GM04504 (cell line): ENCODE results near the gene GPS1.

Experiments
- DNase-seq: peaks from one replicate; pipeline ENCODE4 v3.0.0-alpha.2; 2012; ENCODE audit warnings: low read depth

Gene GPS1

DNA sequence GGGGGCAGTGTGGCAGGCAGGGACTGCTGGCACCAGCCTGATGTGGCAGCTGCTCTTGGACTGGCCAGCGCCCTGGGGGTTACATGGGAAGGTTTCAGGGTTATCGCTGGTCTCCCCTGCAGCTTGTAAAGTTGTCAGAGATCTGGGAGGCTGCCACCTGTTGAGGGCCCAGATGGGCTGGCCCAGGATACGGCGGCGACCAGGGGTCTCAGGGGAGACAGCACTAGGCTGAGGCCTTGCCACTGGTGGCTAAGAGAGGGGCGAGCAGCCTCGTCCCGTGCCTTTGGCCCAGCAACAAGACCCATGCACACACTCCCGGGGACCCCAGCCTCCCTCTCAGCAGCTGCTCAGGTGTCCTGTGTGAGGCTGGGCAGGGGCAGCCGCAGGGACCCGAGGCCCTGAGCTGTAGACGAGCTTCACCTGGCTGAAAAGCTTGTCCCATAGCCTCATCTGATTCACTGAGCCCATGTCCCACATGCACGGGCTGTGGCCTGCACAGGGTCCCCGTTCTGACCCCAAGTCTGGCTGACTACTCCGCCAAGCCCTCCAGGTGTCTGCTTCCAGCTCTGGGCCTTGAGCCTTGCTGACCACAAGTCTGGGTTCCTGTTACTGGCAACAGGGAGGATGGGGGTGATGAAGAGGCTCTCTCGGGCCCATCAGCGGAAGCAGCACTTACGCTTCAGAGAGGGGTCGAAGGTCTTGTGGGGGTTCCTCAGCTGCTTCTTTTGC lies 7.7 kb downstream of the GPS1 start:
- DNase-seq: no peak

DNA sequence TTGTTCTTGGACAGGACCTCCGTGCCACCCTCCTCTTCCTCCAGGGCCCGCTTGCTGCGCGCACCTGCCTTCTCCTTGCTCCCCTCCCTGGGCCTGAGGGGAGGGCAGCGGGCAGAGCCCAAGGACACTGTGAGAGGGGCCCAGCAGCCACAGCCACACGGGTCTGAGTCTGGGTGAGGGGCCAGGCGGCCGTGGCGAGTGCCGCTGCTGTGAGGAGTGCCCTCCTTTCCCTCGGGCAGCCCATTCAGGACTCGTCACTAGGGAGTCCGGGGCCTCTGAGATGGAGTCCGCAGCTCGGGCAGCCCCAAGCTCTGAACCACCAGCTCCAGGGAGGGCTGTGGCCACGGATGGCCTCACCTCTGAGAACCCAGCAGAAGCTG lies 8.3 kb downstream of the GPS1 start:
- DNase-seq: no peak

- DNase-seq: no peak
Observed at GRCh38 chr17:82060614-82061013, 8.9 kb downstream of the GPS1 start.

GRCh38 chr17:82061047-82061925 lies 9.6 kb downstream of the GPS1 start:
- DNase-seq: no peak

- DNase-seq: no peak
Observed at GRCh38 chr17:82062076-82062983, 10.6 kb downstream of the GPS1 start.

- no peak for DNase-seq
Observed at GRCh38 chr17:82062984-82063368, 11.3 kb downstream of the GPS1 start.

DNA sequence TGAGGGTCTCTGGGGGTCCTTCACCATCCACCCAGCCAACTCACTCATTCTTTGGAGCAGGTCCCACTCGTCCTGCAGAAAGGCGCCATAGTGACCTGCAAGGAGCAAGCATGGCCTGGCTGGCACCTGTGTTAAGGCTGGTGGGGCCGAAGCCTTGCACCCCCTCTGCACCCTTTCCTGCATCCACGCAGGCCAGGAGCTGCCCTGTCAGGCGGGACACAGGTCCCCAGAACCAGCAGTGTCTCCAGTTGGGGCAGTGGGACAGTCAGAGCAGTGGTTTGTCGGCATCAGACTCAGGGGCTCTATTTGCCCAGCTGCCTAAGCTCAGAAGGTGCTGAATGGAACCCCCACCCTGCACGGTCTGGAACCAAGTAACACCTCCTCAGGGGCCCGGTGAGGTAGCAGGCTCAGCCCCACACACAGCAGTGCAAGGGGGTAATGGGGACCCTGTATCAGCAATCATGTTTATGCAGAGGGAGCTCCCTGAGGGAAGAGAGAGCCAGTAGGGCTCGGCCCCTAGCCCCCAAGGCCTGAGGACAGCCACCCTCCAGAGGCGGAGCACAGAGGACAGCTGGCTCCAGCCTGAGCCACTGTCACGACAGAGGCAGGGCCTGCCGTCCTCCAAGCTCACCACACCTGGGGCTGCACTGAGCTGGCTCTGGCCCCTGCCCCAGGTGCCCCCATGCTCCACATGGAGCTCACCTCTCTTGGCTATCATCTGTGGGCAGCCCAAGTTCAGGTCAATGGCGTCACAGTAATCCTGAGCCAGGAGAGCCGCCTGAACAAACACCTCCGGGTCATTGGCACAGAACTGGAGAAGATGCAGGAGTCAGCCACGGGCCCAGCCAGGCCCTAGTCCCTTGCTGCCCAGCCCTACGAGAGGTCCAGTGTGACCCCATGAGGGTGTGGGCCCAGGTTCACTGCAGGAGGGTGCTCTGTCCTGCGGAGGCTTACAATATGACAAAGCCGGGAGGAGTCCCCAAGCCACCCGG lies 12.0 kb downstream of the GPS1 start:
- DNase-seq: no peak

- no peak for DNase-seq
Observed at GRCh38 chr17:82064433-82065192, 12.9 kb downstream of the GPS1 start.

DNA sequence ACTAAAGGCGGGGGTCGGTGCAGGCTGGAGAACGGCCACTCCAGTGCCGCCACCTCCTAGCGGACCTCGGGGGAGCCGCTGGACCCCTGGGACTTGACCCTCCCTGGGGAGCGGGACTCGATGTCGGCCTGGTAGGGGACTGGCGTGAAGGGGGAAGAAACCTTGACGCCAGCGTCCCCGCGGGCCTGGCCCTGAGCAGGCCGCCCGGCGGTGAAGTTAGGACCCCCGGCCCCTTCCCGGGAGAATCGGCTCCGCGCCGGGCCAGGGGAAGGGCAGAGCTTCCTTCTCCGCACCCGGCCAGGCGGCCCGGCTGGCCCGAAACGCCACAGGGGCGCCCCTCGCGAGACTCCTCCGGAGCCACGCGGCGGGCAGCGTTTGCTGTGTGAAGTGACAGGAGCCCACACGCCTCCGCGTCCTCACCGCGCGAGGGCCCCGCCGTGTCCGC lies 13.5 kb downstream of the GPS1 start:
- DNase-seq: no peak

GRCh38 chr17:82065638-82066303 lies 14.1 kb downstream of the GPS1 start, which contains the start of gene DUS1L:
DUS1L (minus strand) TSS chr17:82065804; CDS start chr17:82065059, 745 bp downstream.
- DNase-seq: peak; percentile 29

DNA sequence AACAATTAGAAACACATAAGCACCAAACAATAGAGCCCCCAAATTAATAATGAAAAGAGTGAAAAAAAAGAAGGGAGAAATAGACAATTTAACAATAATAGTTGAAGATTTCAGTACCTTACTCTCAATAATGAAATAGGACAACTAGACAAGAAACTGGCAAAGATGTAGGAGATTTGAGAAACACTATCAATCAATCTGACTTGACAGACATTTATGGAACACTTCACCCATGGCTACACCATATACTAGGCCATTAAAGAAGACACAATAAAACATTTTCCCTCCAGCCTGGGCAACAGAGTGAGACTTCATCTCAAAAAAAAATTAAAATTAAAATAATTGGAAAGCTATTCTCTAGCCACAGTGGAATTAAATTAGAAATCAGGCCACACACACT lies 18.9 kb downstream of the GPS1 start:
- no peak for DNase-seq

- no peak for DNase-seq
Observed at GRCh38 chr17:82072827-82073226, 21.1 kb downstream of the GPS1 start.

GRCh38 chr17:82073446-82073845 lies 21.7 kb downstream of the GPS1 start:
- no peak for DNase-seq

DNA sequence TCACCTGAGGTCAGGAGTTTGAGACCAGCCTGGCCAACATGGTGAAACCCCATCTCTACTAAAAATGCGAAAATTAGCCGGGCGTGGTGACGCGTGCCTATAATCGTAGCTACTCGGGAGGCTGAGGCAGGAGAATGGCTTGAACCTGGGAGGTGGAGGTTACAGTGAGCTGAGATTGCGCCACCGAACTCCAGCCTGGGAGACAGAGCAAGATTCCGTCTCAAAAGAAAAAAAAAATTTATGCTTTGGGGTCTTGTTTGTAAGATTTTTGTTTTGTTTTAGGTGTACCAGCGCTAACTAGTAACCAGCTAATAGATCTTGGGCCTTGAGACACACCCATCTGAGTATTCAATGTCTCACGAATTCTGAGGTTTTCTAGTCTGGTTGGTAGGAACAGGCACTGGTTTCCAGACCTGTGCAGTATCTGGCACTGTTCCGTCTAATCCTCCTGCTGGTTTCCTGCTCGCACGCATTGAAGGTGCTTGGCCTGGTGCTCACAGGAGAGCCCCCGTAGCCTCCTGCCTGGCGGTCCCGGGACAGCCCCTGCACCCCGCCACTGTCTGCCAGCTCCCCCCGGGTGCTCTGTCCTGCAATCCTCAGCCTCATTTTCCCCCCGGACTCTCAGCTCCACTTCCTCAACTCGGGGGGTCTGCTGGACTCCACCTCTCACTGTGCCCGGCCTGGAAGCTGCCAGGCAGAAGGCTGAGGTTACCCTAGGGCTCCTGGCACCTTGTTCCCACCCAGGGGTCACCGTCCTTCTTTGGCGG lies 24.5 kb downstream of the GPS1 start:
- DNase-seq: no peak

- no peak for DNase-seq
Observed at GRCh38 chr17:82076785-82077591, 25.3 kb downstream of the GPS1 start.

GRCh38 chr17:82077617-82078358 lies 26.1 kb downstream of the GPS1 start:
- no peak for DNase-seq

DNA sequence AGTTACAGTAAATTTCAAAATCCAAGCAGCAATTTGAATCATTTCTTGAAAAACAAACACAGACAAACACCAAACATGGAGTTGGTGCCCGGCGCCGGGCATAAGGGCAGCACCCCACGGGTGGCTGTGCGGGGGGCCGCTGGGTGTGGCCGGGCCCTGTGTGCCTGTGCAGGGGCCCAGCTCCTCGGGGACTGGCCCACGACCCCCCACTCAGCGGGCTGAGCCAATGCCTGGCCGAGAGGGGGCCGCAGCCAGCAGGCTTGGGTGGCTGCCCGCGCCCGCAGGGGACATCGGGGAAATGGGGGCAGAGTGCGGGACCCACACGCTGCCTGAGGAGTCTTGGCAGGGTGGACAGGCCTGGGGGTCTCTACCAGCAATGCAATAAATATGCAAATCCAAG lies 26.7 kb downstream of the GPS1 start:
- DNase-seq: no peak
